ENCODE results near the gene APOA1. TPM values are rescaled to one million over a fixed set of nuclear protein-coding genes. Genes with fewer than 3 reads are reported as not detected.

Gene APOA1
- total RNA-seq, 2 donors from 2014 or later, result 91.8 to 120 TPM

DNA sequence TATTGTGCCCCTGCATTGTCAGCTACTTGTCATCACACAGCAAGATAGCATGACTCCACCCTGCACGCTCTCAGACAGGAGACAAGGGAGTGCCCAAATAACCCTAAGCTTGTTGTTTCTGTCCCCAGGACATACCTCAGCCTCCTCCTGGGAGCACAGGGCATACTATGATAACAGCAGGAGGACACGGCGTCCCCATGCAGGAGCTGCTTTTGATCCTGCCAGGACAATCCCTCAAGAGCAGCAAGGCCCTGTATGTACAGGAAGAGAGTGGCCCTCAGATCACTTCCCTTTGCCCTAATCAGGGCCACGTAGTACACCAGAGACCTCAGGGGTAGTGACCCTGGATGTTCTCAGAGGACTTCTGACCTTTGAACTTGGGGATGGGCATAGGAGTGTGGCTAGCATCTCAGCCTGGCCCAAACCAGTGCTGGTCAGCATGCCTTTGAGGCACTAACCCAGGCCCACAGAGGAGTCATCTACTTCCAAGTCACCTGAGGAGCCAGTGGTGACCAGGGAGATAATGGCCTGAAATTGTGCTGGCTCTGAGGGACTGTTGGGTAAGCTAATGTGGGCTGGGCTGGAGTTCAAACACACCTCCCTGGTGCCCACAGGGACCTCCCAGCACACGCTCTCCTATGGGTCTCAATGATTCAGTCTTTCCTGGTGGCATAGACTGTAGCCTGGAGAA is 23.5 kb downstream of the APOA1 start:
- H3K36me3 Mint-ChIP-seq (ENCODE audit: low read depth), result no peaks in the 10 kb centered on the region
- WGBS, 2 experiments (ENCODE audit: insufficient coverage in 1 of 2, insufficient read length in 1 of 2), result 56 to 83% methylated on average over 3 to 5 of the region's 5 CpGs
- peaks cover 6% of the 10 kb centered on the region for H3K4me1 ChIP-seq (ENCODE audit: control insufficient read depth, insufficient read depth, low read length)
- H3K4me3 Mint-ChIP-seq, result no peak overlapping the region
- peaks cover 5% of the 10 kb centered on the region for H3K9me3 ChIP-seq (ENCODE audit: control insufficient read depth, low read length)
- no peak overlapping the region for H3K9ac ChIP-seq (ENCODE audit: extremely low read depth, low read length, poor library complexity, severe bottlenecking)
- peaks cover 2% of the 10 kb centered on the region for H3K27me3 Mint-ChIP-seq (ENCODE audit: insufficient read depth)
- H3K9me3 Mint-ChIP-seq, result no peaks in the 10 kb centered on the region
- H3K4me1 Mint-ChIP-seq, result peaks cover 13% of the 10 kb centered on the region
- H3K27me3 ChIP-seq (ENCODE audit: control insufficient read depth, insufficient read depth, low read length, poor library complexity, severe bottlenecking), result no peaks in the 10 kb centered on the region
- H3K4me3 ChIP-seq (ENCODE audit: low read length), result no peak overlapping the region
- peak overlapping the region; percentile 74 for H3K27ac Mint-ChIP-seq
- TF ChIP-seq, protein P1, sequence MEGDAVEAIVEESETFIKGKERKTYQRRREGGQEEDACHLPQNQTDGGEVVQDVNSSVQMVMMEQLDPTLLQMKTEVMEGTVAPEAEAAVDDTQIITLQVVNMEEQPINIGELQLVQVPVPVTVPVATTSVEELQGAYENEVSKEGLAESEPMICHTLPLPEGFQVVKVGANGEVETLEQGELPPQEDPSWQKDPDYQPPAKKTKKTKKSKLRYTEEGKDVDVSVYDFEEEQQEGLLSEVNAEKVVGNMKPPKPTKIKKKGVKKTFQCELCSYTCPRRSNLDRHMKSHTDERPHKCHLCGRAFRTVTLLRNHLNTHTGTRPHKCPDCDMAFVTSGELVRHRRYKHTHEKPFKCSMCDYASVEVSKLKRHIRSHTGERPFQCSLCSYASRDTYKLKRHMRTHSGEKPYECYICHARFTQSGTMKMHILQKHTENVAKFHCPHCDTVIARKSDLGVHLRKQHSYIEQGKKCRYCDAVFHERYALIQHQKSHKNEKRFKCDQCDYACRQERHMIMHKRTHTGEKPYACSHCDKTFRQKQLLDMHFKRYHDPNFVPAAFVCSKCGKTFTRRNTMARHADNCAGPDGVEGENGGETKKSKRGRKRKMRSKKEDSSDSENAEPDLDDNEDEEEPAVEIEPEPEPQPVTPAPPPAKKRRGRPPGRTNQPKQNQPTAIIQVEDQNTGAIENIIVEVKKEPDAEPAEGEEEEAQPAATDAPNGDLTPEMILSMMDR (conservative IDR thresholded peaks at IDR 0.05), result no peak
- DNase-seq, result peak; percentile 75
- H3K27ac ChIP-seq (ENCODE audit: low read depth, low read length), result no peak overlapping the region
- no peaks in the 10 kb centered on the region for H3K36me3 ChIP-seq (ENCODE audit: control insufficient read depth, insufficient read depth, low read length)

DNA sequence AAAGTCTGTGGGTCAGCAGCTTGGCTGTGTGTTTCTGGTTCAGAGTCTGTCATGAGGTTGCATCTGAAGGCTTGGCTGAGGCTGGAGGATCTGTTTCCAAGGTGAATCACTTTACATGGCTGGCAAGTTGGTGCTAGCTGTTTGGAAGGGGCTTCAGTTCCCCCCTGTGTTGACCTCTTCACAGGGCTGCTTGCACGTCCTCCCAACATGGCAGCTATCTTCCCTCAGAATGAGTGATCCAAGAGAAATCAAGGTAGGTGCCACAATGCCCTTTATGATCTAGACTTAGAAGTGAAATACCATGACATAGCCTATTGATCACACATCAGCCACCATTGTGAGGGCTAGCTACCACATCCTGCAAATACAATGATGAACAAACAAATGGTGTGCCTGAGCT is 24.3 kb downstream of the APOA1 start:
- Histone ChIP-seq H3K4me3 (ENCODE audit: low read length) (peak overlapping the region; percentile 4), H3K36me3 (ENCODE audit: control insufficient read depth, insufficient read depth, low read length) (no peaks in the 10 kb centered on the region), H3K4me1 (ENCODE audit: control insufficient read depth, insufficient read depth, low read length) (peaks cover 10% of the 10 kb centered on the region), H3K9me3 (ENCODE audit: control insufficient read depth, low read length) (peaks cover 5% of the 10 kb centered on the region), H3K9ac (ENCODE audit: extremely low read depth, low read length, poor library complexity, severe bottlenecking) (no peak overlapping the region), H3K27me3 (ENCODE audit: control insufficient read depth, insufficient read depth, low read length, poor library complexity, severe bottlenecking) (no peaks in the 10 kb centered on the region), H3K27ac (ENCODE audit: low read depth, low read length) (no peak overlapping the region)
- Mint-ChIP-seq H3K9me3 (no peaks in the 10 kb centered on the region), H3K27me3 (ENCODE audit: insufficient read depth) (peaks cover 2% of the 10 kb centered on the region), H3K4me1 (peaks cover 21% of the 10 kb centered on the region), H3K36me3 (ENCODE audit: low read depth) (no peaks in the 10 kb centered on the region), H3K4me3 (no peak overlapping the region), H3K27ac (peak overlapping the region; percentile 74)
- WGBS, 2 experiments (ENCODE audit: insufficient coverage in 1 of 2, insufficient read length in 1 of 2), result 73 to 82% methylated on average over 1 of the region's 1 CpG
- DNase-seq, result peak; percentile 51
- TF ChIP-seq, protein P1 (conservative IDR thresholded peaks at IDR 0.05), result no peak

DNA sequence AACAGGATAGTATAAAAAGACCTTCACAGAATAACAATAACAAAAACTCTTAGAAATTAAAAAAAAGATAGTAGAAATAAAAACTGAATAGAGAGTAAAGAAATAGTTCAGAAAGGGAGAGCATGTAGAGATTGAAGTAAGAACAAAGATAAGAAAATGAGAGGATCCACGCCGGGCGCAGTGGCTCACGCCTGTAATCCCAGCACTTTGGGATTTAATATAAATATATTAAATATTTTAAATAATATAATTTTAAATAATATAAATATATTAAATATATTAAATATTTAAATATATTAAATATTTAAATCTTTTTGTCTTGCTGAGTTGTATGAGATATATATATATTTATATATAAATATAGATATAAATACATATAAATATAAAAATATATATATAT is 25.3 kb downstream of the APOA1 start:
- Histone ChIP-seq H3K4me3 (ENCODE audit: low read length) (no peak overlapping the region), H3K9me3 (ENCODE audit: control insufficient read depth, low read length) (peaks cover 5% of the 10 kb centered on the region), H3K9ac (ENCODE audit: extremely low read depth, low read length, poor library complexity, severe bottlenecking) (no peak overlapping the region), H3K4me1 (ENCODE audit: control insufficient read depth, insufficient read depth, low read length) (peaks cover 10% of the 10 kb centered on the region), H3K27me3 (ENCODE audit: control insufficient read depth, insufficient read depth, low read length, poor library complexity, severe bottlenecking) (no peaks in the 10 kb centered on the region), H3K27ac (ENCODE audit: low read depth, low read length) (no peak overlapping the region), H3K36me3 (ENCODE audit: control insufficient read depth, insufficient read depth, low read length) (no peaks in the 10 kb centered on the region)
- Mint-ChIP-seq H3K4me1 (peaks cover 27% of the 10 kb centered on the region), H3K36me3 (ENCODE audit: low read depth) (no peaks in the 10 kb centered on the region), H3K9me3 (no peaks in the 10 kb centered on the region), H3K4me3 (no peak overlapping the region), H3K27me3 (ENCODE audit: insufficient read depth) (peaks cover 2% of the 10 kb centered on the region), H3K27ac (no peak overlapping the region)
- peak; percentile 15 for DNase-seq
- TF ChIP-seq, protein P1 (conservative IDR thresholded peaks at IDR 0.05), result no peak
- WGBS, 2 experiments (ENCODE audit: insufficient coverage in 1 of 2, insufficient read length in 1 of 2), result 100% methylated on average over 2 of the region's 4 CpGs; no CpG with 5 or more reads in 1 of the 2 experiments
